Mesenchymal stem cell (in vitro differentiated cells and primary cell): Measurements from ENCODE around the gene RERE.

Source experiments
- DNase-seq: peaks from one replicate; pipeline ENCODE4 v3.0.0-alpha.2; 2013
- H2AFZ ChIP-seq: one replicate; pipeline ENCODE4 v1.6.1; 2013; ENCODE audit warnings: low read depth, mild to moderate bottlenecking, control low read depth, inconsistent platforms, low read length, moderate library complexity
- H2AK5ac ChIP-seq: 2 replicates; pipeline ENCODE4 v1.6.1; 2013; ENCODE audit warnings: low read length, moderate library complexity, mild to moderate bottlenecking, inconsistent platforms; ENCODE audit not compliant: severe bottlenecking
- H2BK120ac ChIP-seq: one replicate; pipeline ENCODE4 v1.6.1; 2013; ENCODE audit warnings: low read depth, mild to moderate bottlenecking, inconsistent platforms, low read length, moderate library complexity
- H2BK12ac ChIP-seq, 2 experiments: one replicate each; pipeline ENCODE4 v1.6.1; 2013; ENCODE audit warnings: inconsistent platforms in 2 of 2, low read length in 2 of 2, mild to moderate bottlenecking in 2 of 2, moderate library complexity in 2 of 2, control low read depth in 1 of 2
- H2BK15ac ChIP-seq: one replicate; pipeline ENCODE4 v1.6.1; 2013; ENCODE audit warnings: mild to moderate bottlenecking, low read depth, inconsistent platforms; ENCODE audit not compliant: poor library complexity, severe bottlenecking
- H2BK5ac ChIP-seq: 2 replicates; pipeline ENCODE4 v1.6.1; 2013; ENCODE audit warnings: low read depth, mild to moderate bottlenecking, low read length, control low read depth, inconsistent platforms; ENCODE audit not compliant: poor library complexity, severe bottlenecking
- H3K14ac ChIP-seq, 2 experiments: one replicate each; pipeline ENCODE4 v1.6.1; 2013; ENCODE audit warnings: inconsistent platforms in 2 of 2, low read length in 2 of 2, control low read depth in 1 of 2, mild to moderate bottlenecking in 1 of 2, moderate library complexity in 1 of 2
- H3K18ac ChIP-seq, 2 experiments: one replicate each; pipeline ENCODE4 v1.6.1; 2013; ENCODE audit warnings: inconsistent platforms in 2 of 2, low read length in 2 of 2, control low read depth in 1 of 2, low read depth in 1 of 2, mild to moderate bottlenecking in 1 of 2
- H3K23ac ChIP-seq, 2 experiments: one replicate each; pipeline ENCODE4 v1.6.1; 2013; ENCODE audit warnings: inconsistent platforms in 2 of 2, low read length in 2 of 2, mild to moderate bottlenecking in 2 of 2, moderate library complexity in 2 of 2, control low read depth in 1 of 2
- H3K27ac ChIP-seq: 2 replicates; pipeline ENCODE4 v1.5.1; 2013; ENCODE audit warnings: mild to moderate bottlenecking, moderate library complexity, low read length, control low read depth, inconsistent platforms; ENCODE audit not compliant: poor library complexity, severe bottlenecking
- H3K27me3 ChIP-seq, 2 experiments: 2 replicates each; pipeline versions ENCODE4 v1.6.1 to v1.7.0; 2013; ENCODE audit warnings: low read length in 2 of 2, mild to moderate bottlenecking in 2 of 2, moderate library complexity in 2 of 2, control low read depth in 1 of 2, inconsistent platforms in 1 of 2; ENCODE audit not compliant: control insufficient read depth in 1 of 2, insufficient read depth in 1 of 2
- H3K36me3 ChIP-seq, 2 experiments: 2 replicates each; pipeline versions ENCODE4 v1.6.1 to v1.7.0; 2013; ENCODE audit warnings: low read length in 2 of 2, control low read depth in 1 of 2, inconsistent platforms in 1 of 2, low read depth in 1 of 2, mild to moderate bottlenecking in 1 of 2; ENCODE audit not compliant: insufficient read depth in 2 of 2, control insufficient read depth in 1 of 2
- H3K4ac ChIP-seq, 2 experiments: one replicate each; pipeline ENCODE4 v1.6.1; 2013; ENCODE audit warnings: inconsistent platforms in 2 of 2, low read length in 2 of 2, mild to moderate bottlenecking in 2 of 2, moderate library complexity in 2 of 2, control low read depth in 1 of 2, low read depth in 1 of 2
- H3K4me1 ChIP-seq: 2 replicates; pipeline ENCODE4 v1.6.1; 2013; ENCODE audit warnings: low read depth, low read length, control low read depth; ENCODE audit not compliant: control insufficient read depth, insufficient read depth
- H3K4me2 ChIP-seq: 2 replicates; pipeline ENCODE4 v1.6.1; 2013; ENCODE audit warnings: low read length, mild to moderate bottlenecking, inconsistent platforms; ENCODE audit not compliant: poor library complexity, severe bottlenecking
- H3K4me3 ChIP-seq, 2 experiments: 2 replicates each; pipeline versions ENCODE4 v1.5.1 to v1.7.0; 2013; ENCODE audit warnings: low read length in 2 of 2, mild to moderate bottlenecking in 2 of 2, control low read depth in 1 of 2, low read depth in 1 of 2; ENCODE audit not compliant: insufficient read depth in 1 of 2
- H3K79me1 ChIP-seq: replicated peaks from 2 replicates; pipeline ENCODE4 v1.6.1; 2013; ENCODE audit warnings: mild to moderate bottlenecking, control low read depth, low read length, inconsistent platforms; ENCODE audit not compliant: poor library complexity, severe bottlenecking
- H3K9ac ChIP-seq: 2 replicates; pipeline ENCODE4 v1.7.0; 2013; ENCODE audit warnings: mild to moderate bottlenecking, low read length, moderate library complexity
- H3K9me3 ChIP-seq: 2 replicates; pipeline ENCODE4 v1.7.0; 2013; ENCODE audit warnings: mild to moderate bottlenecking, low read length; ENCODE audit not compliant: control insufficient read depth
- H4K8ac ChIP-seq: one replicate; pipeline ENCODE4 v1.6.1; 2013; ENCODE audit warnings: inconsistent platforms, mild to moderate bottlenecking, low read length, moderate library complexity
- H4K91ac ChIP-seq: one replicate; pipeline ENCODE4 v1.6.1; 2013; ENCODE audit warnings: mild to moderate bottlenecking, low read length, inconsistent platforms
- WGBS: methylation state at CpG from one replicate; pipeline ENCODE4 v1.1.7; 2013; ENCODE audit warnings: mixed read lengths; 5-methylcytosine and 5-hydroxymethylcytosine counted together

RERE gene

DNA sequence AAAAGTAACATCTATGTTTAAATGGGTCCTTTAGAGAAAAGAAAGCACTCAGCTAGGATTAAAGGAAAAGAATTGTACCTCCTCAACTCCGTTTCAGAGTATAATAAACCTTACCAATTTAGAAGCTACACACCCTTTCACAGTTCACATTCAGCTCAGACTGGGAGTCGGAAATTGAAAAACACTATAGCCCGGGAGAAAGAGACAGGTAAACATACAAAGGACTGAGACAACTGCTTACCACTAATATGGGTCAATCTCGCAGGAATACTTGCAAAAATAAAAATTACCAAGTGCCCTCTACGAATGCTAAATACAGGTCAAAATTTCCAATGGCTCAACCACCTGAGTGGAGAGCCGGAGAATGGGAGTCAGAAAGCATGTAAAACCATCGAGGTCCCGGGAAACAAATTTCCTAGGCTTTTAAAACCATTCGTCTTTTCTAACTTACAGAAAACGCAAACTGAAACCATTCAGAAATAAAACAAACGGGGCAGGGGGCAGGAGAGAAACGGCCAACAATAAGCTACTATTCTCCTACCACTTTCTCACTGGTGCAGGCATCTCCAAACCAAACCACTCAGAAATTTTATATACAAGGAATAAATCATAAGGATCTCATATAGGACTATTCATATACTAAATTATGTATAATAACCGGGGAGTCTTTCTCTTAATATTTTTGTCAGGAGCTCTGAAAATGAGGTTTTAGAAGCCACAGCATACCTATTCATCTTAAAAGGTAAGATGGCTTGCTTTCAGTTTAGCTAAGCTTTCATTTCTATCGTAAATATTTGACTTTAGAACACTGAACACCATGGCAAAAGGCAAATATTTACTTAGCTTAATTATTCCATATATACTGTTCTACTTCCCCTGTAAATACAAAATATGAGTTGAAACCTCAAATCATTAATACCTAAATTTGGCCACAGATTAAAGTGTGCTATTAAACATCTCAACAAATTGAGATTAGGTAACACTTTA is 136.5 kb downstream of the RERE start:
- no peaks in the 10 kb centered on the region for H3K9me3 ChIP-seq

DNA sequence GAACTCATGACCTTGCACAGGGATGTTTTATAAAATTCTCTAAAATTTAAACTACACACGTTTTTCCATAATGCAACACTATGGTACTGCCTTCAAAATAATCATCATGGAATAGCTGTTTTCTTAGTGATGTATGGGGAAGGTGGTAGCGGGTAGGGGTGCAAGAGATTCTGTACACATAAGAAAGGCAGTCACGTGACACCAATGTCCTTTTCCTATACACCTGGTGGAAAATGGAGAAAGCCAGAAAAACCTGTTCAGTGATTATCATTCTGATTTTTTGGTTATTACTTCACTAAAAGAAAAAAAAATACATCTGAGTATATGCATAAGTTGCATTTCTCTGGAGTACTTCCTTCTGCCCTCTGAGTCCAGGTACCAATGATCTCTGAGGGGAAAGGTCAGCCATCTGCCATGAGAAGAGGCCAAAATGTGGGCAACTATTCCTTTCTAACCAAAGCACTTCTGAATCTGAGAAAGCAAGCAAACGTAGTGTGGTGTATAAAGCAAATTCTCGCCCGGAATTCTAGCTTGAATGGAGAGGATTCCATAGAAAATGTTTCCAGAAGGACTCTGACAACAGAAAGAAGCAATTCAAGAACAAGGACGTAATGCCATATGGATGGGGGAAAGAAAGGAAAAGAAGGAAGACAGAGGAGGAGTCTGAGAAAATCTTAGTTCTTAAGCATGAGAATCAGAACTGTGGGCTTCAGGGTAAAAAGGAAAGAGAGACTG is 137.3 kb downstream of the RERE start:
- Histone ChIP-seq H2AK5ac (no peak overlapping the region), H3K9ac (peak overlapping the region; percentile 16), H3K18ac (no peak overlapping the region), H2BK12ac (peak overlapping the region in 1 of 2 experiments; percentile 18), H3K27ac (no peak overlapping the region), H4K91ac (no peak overlapping the region), H3K4me2 (no peak overlapping the region), H2BK15ac (no peak overlapping the region), H3K4ac (peak overlapping the region in 1 of 2 experiments; percentile 47), H3K9me3 (no peaks in the 10 kb centered on the region), H3K79me1 (peaks cover 15% of the 10 kb centered on the region), H2BK5ac (no peak overlapping the region), H3K36me3 (no peaks in the 10 kb centered on the region), H3K14ac (no peak overlapping the region), H3K23ac (no peak overlapping the region), H3K4me3 (no peak overlapping the region), H2AFZ (no peak overlapping the region), H3K27me3 (no peaks in the 10 kb centered on the region), H3K4me1 (peaks cover 1% of the 10 kb centered on the region), H2BK120ac (no peak overlapping the region), H4K8ac (peak overlapping the region; percentile 24)
- no peak for DNase-seq
- WGBS: 85% methylated on average over 6 of the region's 7 CpGs

More for the DNA sequence above, 136.5 kb downstream of the RERE start:
- Histone ChIP-seq H3K36me3 (no peaks in the 10 kb centered on the region), H3K18ac (no peak overlapping the region), H3K4me1 (peaks cover 1% of the 10 kb centered on the region), H3K79me1 (peaks cover 17% of the 10 kb centered on the region), H4K91ac (no peak overlapping the region), H2BK5ac (no peak overlapping the region), H3K27ac (no peak overlapping the region), H2AFZ (no peak overlapping the region), H3K4me2 (no peak overlapping the region), H3K27me3 (no peaks in the 10 kb centered on the region), H3K4me3 (peak overlapping the region in 1 of 2 experiments; percentile 43), H2BK12ac (no peak overlapping the region), H3K9ac (peak overlapping the region; percentile 28), H3K23ac (no peak overlapping the region), H2AK5ac (no peak overlapping the region), H2BK120ac (peak overlapping the region; percentile 19), H4K8ac (no peak overlapping the region), H3K14ac (no peak overlapping the region), H3K4ac (no peak overlapping the region), H2BK15ac (no peak overlapping the region)
- DNase-seq: no peak
- WGBS: 75% methylated on average over 13 of the region's 14 CpGs

- H3K4ac ChIP-seq: no peak overlapping the region
- H2BK5ac ChIP-seq: no peak overlapping the region
- H2AK5ac ChIP-seq: no peak overlapping the region
- H3K14ac ChIP-seq: no peak overlapping the region
- no peaks in the 10 kb centered on the region for H3K36me3 ChIP-seq
- no peak overlapping the region for H3K4me3 ChIP-seq
- peaks cover 1% of the 10 kb centered on the region for H3K4me1 ChIP-seq
- H3K23ac ChIP-seq: no peak overlapping the region
- no peak overlapping the region for H2BK12ac ChIP-seq
- no peak overlapping the region for H4K91ac ChIP-seq
- no peak overlapping the region for H2BK120ac ChIP-seq
- no peak overlapping the region for H3K18ac ChIP-seq
- H3K9ac ChIP-seq: no peak overlapping the region
- no peaks in the 10 kb centered on the region for H3K9me3 ChIP-seq
- no peak overlapping the region for H3K27ac ChIP-seq
- H3K79me1 ChIP-seq: peaks cover 13% of the 10 kb centered on the region
- H4K8ac ChIP-seq: no peak overlapping the region
- H2AFZ ChIP-seq: no peak overlapping the region
- WGBS: 11% methylated on average over 1 of the region's 2 CpGs
- H3K4me2 ChIP-seq: no peak overlapping the region
- peak; percentile 84 for DNase-seq
- no peak overlapping the region for H2BK15ac ChIP-seq
- no peaks in the 10 kb centered on the region for H3K27me3 ChIP-seq
Measured at GRCh38 chr1:8679395-8679800, 138.0 kb downstream of the RERE start.
